Cardiac fibroblast (primary cell): ENCODE data around the gene HSF2BP.

Experiments used
- DNase-seq, 2 donors: peaks; one replicate each; pipeline versions ENCODE4 v3.0.0 to v3.0.0-alpha.2; 2010; ENCODE audit warnings: low read depth in 2 of 2
- H3K4me3 ChIP-seq, 2 donors: replicated peaks in 1 of 2; 1 replicate in 1 of 2; 2 replicates in 1 of 2; pipeline ENCODE4 v1.5.1; 2011; ENCODE audit warnings: low read depth in 2 of 2, low read length in 2 of 2, mild to moderate bottlenecking in 2 of 2, moderate library complexity in 1 of 2
- TF ChIP-seq, protein P1 (sequence below): IDR thresholded peaks from one replicate; pipeline ENCODE4 v1.5.1; 2011; ENCODE audit warnings: low read depth, mild to moderate bottlenecking, low read length, inconsistent platforms

Gene HSF2BP

DNA sequence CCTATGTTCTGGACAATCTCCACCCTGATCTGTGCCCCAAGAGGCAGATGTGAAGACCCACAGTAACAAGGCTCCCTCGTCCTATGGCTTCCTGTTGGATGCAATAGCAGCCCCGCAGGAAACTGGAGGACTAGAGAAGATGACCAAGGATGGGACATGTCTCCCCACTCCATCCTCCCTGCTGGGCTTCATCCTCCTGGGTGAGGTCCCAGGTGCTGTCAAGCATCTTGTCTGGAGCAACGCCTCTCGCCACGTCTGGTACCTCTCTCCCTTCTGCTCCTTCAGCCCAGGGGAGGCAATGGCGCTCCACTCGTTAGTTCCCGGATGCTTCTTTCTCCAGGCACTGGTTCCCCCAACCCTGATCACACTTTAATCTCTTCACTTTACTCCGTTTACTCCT lies 11.1 kb downstream of the HSF2BP start:
- DNase-seq: no peak
- H3K4me3 ChIP-seq: no peak overlapping the region
- TF ChIP-seq, protein P1, sequence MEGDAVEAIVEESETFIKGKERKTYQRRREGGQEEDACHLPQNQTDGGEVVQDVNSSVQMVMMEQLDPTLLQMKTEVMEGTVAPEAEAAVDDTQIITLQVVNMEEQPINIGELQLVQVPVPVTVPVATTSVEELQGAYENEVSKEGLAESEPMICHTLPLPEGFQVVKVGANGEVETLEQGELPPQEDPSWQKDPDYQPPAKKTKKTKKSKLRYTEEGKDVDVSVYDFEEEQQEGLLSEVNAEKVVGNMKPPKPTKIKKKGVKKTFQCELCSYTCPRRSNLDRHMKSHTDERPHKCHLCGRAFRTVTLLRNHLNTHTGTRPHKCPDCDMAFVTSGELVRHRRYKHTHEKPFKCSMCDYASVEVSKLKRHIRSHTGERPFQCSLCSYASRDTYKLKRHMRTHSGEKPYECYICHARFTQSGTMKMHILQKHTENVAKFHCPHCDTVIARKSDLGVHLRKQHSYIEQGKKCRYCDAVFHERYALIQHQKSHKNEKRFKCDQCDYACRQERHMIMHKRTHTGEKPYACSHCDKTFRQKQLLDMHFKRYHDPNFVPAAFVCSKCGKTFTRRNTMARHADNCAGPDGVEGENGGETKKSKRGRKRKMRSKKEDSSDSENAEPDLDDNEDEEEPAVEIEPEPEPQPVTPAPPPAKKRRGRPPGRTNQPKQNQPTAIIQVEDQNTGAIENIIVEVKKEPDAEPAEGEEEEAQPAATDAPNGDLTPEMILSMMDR: no peak

DNA sequence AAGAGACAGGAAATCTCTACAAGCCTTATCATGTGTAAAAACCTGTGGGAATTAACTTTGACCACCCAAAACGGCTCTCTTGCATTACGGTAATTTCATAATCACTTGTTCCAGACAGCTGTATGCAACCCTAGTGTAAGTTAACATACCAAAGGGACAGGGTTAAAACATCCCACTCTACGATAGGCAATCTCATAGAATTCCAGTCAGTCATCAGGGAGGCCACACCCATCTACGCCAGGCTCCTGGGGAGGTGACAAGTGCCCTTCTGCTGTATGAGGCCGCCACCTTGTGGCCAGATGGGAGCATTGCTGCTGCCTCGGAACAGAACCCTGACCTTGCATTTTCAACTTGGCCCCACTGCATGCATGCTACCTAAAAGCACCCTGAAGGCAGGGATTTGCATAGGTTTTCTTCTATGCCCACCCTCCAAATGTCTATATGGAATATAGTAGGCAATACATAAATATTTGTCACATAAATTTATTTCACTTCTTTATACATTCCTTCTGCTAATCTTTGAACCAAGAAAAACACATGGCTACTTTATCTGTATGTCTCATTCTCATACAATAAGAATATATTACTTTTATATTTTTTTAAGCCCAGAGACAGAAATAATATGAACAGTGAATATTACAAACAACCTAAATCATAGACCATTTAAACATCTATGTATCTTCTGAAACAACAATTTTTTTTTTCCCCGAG lies 12.6 kb downstream of the HSF2BP start:
- TF ChIP-seq, protein P1: peak; percentile 97
- DNase-seq: peak; percentile 96 to 98
- H3K4me3 ChIP-seq: no peak overlapping the region

DNA sequence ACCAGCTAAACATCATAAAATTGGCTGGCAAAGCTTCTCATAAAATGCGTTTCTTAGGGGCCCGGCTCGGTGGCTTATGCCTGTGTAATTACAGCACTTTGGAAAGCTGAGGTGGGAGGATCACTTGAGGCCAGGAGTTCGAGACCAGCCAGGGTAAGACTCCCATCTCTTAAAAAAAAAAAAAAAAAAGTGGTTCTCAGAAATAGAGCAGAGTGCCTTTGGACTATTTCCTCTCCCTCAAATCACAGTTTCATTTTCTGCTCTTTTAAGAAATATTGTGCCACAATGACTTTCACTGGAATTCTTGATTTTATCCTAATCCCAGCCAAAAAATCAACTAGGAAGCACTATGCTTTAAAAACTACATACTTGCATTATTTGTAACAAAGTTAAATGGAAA lies 13.3 kb downstream of the HSF2BP start:
- no peak for DNase-seq
- TF ChIP-seq, protein P1: no peak
- no peak overlapping the region for H3K4me3 ChIP-seq

DNA sequence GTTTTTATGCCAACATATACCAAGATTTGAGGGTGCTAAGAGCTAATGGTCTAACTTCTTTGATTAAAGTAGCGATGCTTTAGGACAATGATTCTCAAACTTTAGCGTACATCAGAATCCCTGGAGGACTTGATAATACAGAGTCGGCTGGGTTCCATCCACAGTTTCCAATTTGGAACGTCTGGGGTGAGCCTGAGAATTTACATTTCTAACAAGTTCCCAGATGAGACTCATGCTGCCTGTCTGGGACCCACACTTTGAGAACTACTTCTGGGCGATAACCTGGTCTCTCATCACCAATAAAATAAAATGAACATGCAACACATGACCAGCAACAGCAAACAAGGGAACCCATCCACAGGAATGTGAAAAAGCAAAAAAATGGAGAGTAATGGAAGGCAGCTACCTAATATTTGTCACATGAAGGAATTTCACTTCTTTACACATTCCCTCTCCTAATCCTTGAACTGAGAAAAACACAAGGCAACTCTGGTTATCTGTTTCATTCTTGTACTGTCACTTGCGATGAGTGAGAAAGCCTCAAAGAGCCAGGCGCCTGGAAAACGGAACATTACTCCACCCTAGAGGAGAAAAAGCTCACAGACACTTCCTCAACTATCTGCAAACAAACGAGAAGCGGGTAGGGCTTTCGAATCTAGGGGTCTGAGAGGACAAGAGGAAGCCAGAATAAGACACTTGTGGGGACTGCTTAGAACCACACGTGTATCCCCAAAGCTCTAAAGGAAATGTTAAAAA lies 14.0 kb downstream of the HSF2BP start:
- TF ChIP-seq, protein P1: peak; percentile 71
- DNase-seq: peak; percentile 91 to 95
- H3K4me3 ChIP-seq: no peak overlapping the region

DNA sequence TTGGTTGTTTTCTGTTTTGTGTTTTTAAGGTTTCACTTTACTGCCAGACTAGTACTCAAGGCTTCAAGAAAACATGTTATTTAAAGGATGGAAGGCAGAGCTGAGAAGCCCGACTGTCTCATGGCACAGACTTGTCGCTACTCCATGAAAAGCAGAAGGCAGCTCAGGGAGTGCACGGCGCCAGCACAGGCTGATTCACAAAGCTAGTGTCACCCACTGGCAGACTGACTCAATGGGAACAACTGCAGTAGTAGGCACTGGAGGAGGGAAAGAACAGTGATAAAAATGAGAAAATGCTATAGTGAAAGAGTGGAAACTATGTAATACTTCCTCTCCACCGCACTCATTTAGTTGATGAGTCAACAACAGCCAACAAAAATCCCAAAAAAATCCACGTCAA lies 14.7 kb downstream of the HSF2BP start:
- no peak overlapping the region for H3K4me3 ChIP-seq
- TF ChIP-seq, protein P1: no peak
- peak; percentile 65 to 89 for DNase-seq

DNA sequence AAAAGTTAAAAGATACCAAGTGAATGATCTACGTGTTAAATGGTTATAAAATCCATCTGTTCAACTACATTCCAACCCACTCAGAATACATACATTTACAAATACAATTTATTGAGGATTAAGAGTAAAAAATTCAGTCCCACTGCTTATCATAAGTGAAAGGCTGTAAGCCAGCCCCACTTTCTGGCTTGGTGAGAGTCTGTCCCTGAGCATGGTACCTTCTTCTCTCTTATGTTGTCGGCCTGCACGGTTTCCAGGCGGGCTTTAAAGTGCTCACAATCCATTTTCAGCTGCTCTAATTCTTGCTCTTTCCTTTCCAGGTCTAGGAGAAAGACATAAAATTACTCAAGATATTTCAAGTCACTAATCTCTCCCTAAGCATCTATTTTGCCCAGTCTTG lies 15.2 kb downstream of the HSF2BP start:
- H3K4me3 ChIP-seq: no peak overlapping the region
- peak in 1 of 2 donors; percentile 18 for DNase-seq
- TF ChIP-seq, protein P1: no peak
